ENCODE data around the gene NEK9. TPM values are rescaled to one million over a fixed set of nuclear protein-coding genes. Genes with fewer than 3 reads are reported as not detected.

The NEK9 gene
- total and polyA plus RNA-seq, 2 donors (not counting 3 experiments of a cell fraction or from before 2014, with no cell fraction given) = 22.1 to 65.1 TPM

- POLR2A ChIA-PET = no interaction called here
These were observed 41.9 kb upstream of the NEK9 start for GRCh38 chr14:75168586-75169335.

More at GRCh38 chr14:75168586-75169335, 41.9 kb upstream of the NEK9 start:
- Histone ChIP-seq H3K9me3 (replicated peaks; ENCODE audit: control insufficient read depth, insufficient read depth, low read length) (no peaks in the 10 kb centered on the region), H4K20me1 (replicated peaks; ENCODE audit: control insufficient read depth, extremely low read depth, insufficient read depth, low read length) (peaks cover 5% of the 10 kb centered on the region), H3K27ac (ENCODE audit: insufficient read depth, low read depth, low read length) (no peak overlapping the region), H2AFZ (ENCODE audit: low read depth, low read length) (no peak overlapping the region), H3K4me3 (replicated peaks in 1 of 3; ENCODE audit: insufficient read depth in 1 of 3, low read depth in 1 of 3, low read length in 3 of 3) (no peak overlapping the region), H3K9me1 (replicated peaks; ENCODE audit: control insufficient read depth, extremely low read depth, insufficient read depth, low read length) (no peaks in the 10 kb centered on the region), H3K9ac (replicated peaks; ENCODE audit: extremely low read depth, insufficient read depth, low read length) (no peak overlapping the region), H3K4me1 (ENCODE audit: control insufficient read depth, extremely low read depth, insufficient read depth, low read length) (no peaks in the 10 kb centered on the region), H3K36me3 (ENCODE audit: control insufficient read depth in 2 of 2, extremely low read depth in 1 of 2, insufficient read depth in 2 of 2, low read length in 2 of 2) (no peaks in the 10 kb centered on the region), H3K27me3 (ENCODE audit: control insufficient read depth in 2 of 2, insufficient read depth in 2 of 2, low read length in 2 of 2) (no peaks in the 10 kb centered on the region), H3K4me2 (ENCODE audit: insufficient read depth, low read length) (no peak overlapping the region), H3K79me2 (ENCODE audit: control insufficient read depth, insufficient read depth, low read length) (peaks cover 93% of the 10 kb centered on the region)
- peak; percentile 26 for FAIRE-seq
- intact Hi-C loops (cut with micrococcal nuclease) (no loop called here), dilution Hi-C loops (cut with MboI; ENCODE audit: extremely low pct_ligation_motif_present, low sequenced_read_pairs) (no loop called here)
- DNase-seq (ENCODE audit: low read depth, low spot score) = no peak
- CTCF ChIA-PET = no interaction called here
- no peak for TF ChIP-seq MYC (IDR thresholded peaks at IDR 0.05; ENCODE audit: low read depth, low read length)
- TF ChIP-seq, protein P1, sequence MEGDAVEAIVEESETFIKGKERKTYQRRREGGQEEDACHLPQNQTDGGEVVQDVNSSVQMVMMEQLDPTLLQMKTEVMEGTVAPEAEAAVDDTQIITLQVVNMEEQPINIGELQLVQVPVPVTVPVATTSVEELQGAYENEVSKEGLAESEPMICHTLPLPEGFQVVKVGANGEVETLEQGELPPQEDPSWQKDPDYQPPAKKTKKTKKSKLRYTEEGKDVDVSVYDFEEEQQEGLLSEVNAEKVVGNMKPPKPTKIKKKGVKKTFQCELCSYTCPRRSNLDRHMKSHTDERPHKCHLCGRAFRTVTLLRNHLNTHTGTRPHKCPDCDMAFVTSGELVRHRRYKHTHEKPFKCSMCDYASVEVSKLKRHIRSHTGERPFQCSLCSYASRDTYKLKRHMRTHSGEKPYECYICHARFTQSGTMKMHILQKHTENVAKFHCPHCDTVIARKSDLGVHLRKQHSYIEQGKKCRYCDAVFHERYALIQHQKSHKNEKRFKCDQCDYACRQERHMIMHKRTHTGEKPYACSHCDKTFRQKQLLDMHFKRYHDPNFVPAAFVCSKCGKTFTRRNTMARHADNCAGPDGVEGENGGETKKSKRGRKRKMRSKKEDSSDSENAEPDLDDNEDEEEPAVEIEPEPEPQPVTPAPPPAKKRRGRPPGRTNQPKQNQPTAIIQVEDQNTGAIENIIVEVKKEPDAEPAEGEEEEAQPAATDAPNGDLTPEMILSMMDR (IDR thresholded peaks at IDR 0.05; ENCODE audit: extremely low read depth in 1 of 2, insufficient read depth in 1 of 2, low read depth in 1 of 2, low read length in 2 of 2) = no peak
- TF ChIP-seq POLR2AphosphoS5 (IDR thresholded peaks at IDR 0.05; ENCODE audit: insufficient read depth, low read depth, low read length) = no peak
- no peak for TF ChIP-seq FOS (IDR thresholded peaks at IDR 0.05; ENCODE audit: borderline replicate concordance, insufficient read depth, low read length)
- TF ChIP-seq POLR2A (IDR thresholded peaks at IDR 0.05; ENCODE audit: low read depth, low read length) = no peak
- TF ChIP-seq JUN (IDR thresholded peaks at IDR 0.05; ENCODE audit: borderline replicate concordance, insufficient read depth, insufficient read length, low read depth) = no peak
- TF ChIP-seq GATA2 (IDR thresholded peaks at IDR 0.05; ENCODE audit: insufficient read depth, insufficient read length, low read depth, low read length) = no peak
- no peak for TF ChIP-seq MAX (IDR thresholded peaks at IDR 0.05; ENCODE audit: insufficient read depth, insufficient read length)
- TF ChIP-seq EZH2 (IDR thresholded peaks at IDR 0.05; ENCODE audit: borderline replicate concordance, low read depth, low read length, severe bottlenecking) = no peak
- BruUV-seq (replicated peaks) = no TSS peak
